ENCODE results near the gene LIPM.

DNA sequence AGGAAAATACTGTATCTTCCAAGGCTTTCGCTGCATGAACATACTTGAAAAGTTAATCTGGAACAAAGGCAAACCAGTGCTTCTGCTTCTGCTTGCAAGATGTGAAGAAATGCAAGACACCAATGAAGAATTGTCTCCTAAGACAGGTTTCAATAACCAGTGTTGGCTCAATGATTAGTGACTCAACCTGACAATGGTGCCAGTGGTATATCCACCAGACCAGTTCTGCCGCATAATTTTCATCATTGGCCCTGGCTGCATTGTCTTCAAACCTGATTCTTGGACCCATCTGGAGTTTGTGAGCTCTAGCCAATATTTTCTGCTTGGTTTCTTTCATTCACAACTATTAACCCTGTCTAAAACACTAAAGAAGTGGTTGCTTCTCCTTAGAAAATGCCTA lies 63.9 kb downstream of the LIPM start:
- no peak for TF ChIP-seq TAF1 (CRISPR knock-in tag; IDR thresholded peaks at IDR 0.05)
- TF ChIP-seq, protein P1, sequence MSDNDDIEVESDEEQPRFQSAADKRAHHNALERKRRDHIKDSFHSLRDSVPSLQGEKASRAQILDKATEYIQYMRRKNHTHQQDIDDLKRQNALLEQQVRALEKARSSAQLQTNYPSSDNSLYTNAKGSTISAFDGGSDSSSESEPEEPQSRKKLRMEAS (IDR thresholded peaks at IDR 0.05) = no peak
- TF ChIP-seq ZSCAN29 (CRISPR knock-in tag; conservative IDR thresholded peaks at IDR 0.05) = no peak
- TF ChIP-seq, protein P2, sequence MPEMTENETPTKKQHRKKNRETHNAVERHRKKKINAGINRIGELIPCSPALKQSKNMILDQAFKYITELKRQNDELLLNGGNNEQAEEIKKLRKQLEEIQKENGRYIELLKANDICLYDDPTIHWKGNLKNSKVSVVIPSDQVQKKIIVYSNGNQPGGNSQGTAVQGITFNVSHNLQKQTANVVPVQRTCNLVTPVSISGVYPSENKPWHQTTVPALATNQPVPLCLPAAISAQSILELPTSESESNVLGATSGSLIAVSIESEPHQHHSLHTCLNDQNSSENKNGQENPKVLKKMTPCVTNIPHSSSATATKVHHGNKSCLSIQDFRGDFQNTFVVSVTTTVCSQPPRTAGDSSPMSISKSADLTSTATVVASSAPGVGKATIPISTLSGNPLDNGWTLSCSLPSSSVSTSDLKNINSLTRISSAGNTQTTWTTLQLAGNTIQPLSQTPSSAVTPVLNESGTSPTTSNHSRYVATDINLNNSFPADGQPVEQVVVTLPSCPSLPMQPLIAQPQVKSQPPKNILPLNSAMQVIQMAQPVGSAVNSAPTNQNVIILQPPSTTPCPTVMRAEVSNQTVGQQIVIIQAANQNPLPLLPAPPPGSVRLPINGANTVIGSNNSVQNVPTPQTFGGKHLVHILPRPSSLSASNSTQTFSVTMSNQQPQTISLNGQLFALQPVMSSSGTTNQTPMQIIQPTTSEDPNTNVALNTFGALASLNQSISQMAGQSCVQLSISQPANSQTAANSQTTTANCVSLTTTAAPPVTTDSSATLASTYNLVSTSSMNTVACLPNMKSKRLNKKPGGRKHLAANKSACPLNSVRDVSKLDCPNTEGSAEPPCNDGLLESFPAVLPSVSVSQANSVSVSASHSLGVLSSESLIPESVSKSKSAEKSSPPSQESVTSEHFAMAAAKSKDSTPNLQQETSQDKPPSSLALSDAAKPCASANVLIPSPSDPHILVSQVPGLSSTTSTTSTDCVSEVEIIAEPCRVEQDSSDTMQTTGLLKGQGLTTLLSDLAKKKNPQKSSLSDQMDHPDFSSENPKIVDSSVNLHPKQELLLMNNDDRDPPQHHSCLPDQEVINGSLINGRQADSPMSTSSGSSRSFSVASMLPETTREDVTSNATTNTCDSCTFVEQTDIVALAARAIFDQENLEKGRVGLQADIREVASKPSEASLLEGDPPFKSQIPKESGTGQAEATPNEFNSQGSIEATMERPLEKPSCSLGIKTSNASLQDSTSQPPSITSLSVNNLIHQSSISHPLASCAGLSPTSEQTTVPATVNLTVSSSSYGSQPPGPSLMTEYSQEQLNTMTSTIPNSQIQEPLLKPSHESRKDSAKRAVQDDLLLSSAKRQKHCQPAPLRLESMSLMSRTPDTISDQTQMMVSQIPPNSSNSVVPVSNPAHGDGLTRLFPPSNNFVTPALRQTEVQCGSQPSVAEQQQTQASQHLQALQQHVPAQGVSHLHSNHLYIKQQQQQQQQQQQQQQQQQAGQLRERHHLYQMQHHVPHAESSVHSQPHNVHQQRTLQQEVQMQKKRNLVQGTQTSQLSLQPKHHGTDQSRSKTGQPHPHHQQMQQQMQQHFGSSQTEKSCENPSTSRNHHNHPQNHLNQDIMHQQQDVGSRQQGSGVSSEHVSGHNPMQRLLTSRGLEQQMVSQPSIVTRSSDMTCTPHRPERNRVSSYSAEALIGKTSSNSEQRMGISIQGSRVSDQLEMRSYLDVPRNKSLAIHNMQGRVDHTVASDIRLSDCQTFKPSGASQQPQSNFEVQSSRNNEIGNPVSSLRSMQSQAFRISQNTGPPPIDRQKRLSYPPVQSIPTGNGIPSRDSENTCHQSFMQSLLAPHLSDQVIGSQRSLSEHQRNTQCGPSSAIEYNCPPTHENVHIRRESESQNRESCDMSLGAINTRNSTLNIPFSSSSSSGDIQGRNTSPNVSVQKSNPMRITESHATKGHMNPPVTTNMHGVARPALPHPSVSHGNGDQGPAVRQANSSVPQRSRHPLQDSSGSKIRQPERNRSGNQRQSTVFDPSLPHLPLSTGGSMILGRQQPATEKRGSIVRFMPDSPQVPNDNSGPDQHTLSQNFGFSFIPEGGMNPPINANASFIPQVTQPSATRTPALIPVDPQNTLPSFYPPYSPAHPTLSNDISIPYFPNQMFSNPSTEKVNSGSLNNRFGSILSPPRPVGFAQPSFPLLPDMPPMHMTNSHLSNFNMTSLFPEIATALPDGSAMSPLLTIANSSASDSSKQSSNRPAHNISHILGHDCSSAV (CRISPR knock-in tag; IDR thresholded peaks at IDR 0.05; ENCODE audit: borderline replicate concordance) = no peak
- no peak for TF ChIP-seq PITX1 (CRISPR knock-in tag; IDR thresholded peaks at IDR 0.05)
- no peak for TF ChIP-seq IKZF4 (CRISPR knock-in tag; IDR thresholded peaks at IDR 0.05; ENCODE audit: borderline replicate concordance, low read depth, not compliant biosample characterization)
- no peak for TF ChIP-seq ZSCAN12 (CRISPR knock-in tag; IDR thresholded peaks at IDR 0.05)
- TF ChIP-seq FOXP1 (IDR thresholded peaks at IDR 0.05) = no peak
- no peak for TF ChIP-seq FOXP1 (CRISPR knock-in tag; IDR thresholded peaks at IDR 0.05)
- no peak for TF ChIP-seq TOE1 (CRISPR knock-in tag; IDR thresholded peaks at IDR 0.05)
